ENCODE data around the gene CDK1. TPM values are rescaled to one million over a fixed set of nuclear protein-coding genes. Genes with fewer than 3 reads are reported as not detected.

Gene CDK1
- total and polyA plus RNA-seq, 9 donors = 0.91 to 5.0 (median 3.6) TPM

- WGBS, 3 donors = 82 to 90% (median 84%) methylated on average over 2 of the region's 2 CpGs
- Histone ChIP-seq H3K36me3 (no peaks in the 10 kb centered on the region), H3K4me3 (no peak overlapping the region), H3K9me3 (no peaks in the 10 kb centered on the region), H3K4me1 (ENCODE audit: insufficient read depth) (no peaks in the 10 kb centered on the region), H3K27me3 (no peaks in the 10 kb centered on the region), H3K27ac (no peak overlapping the region)
- no peak for TF ChIP-seq EP300 (IDR thresholded peaks at IDR 0.05)
- TF ChIP-seq POLR2A (IDR thresholded peaks at IDR 0.05) = no peak
- no peak for TF ChIP-seq CTCF (IDR thresholded peaks at IDR 0.05)
- no peak for DNase-seq
- intact Hi-C loops (cut with DNase I) = no loop called here
Measured at GRCh38 chr10:60747817-60748469, 30.3 kb upstream of the CDK1 start.

GRCh38 chr10:60753152-60753551, 25.1 kb upstream of the CDK1 start:
- TF ChIP-seq CTCF (IDR thresholded peaks at IDR 0.05) = no peak
- no peak for TF ChIP-seq POLR2A (IDR thresholded peaks at IDR 0.05)
- TF ChIP-seq EP300 (IDR thresholded peaks at IDR 0.05) = no peak
- no peaks in the 10 kb centered on the region for H3K9me3 ChIP-seq
- H3K27me3 ChIP-seq = no peaks in the 10 kb centered on the region
- no peaks in the 10 kb centered on the region for H3K4me1 ChIP-seq (ENCODE audit: insufficient read depth)
- DNase-seq = no peak
- no peaks in the 10 kb centered on the region for H3K36me3 ChIP-seq
- no peak overlapping the region for H3K4me3 ChIP-seq
- WGBS, 3 donors = 93 to 97% (median 96%) methylated on average over 1 of the region's 1 CpG
- intact Hi-C loops (cut with DNase I) = no loop called here
- no peak overlapping the region for H3K27ac ChIP-seq

GRCh38 chr10:60753817-60754216, 24.5 kb upstream of the CDK1 start:
- TF ChIP-seq EP300 (IDR thresholded peaks at IDR 0.05) = no peak
- TF ChIP-seq CTCF (IDR thresholded peaks at IDR 0.05) = no peak
- no peak for TF ChIP-seq POLR2A (IDR thresholded peaks at IDR 0.05)
- no peak for DNase-seq
- H3K36me3 ChIP-seq = no peaks in the 10 kb centered on the region
- no peaks in the 10 kb centered on the region for H3K27me3 ChIP-seq
- no peak overlapping the region for H3K27ac ChIP-seq
- H3K9me3 ChIP-seq = no peaks in the 10 kb centered on the region
- intact Hi-C loops (cut with DNase I) = no loop called here
- 89 to 93% (median 90%) methylated on average over 5 of the region's 5 CpGs for WGBS, 3 donors
- no peaks in the 10 kb centered on the region for H3K4me1 ChIP-seq (ENCODE audit: insufficient read depth)
- H3K4me3 ChIP-seq = no peak overlapping the region

- no peak for TF ChIP-seq EP300 (IDR thresholded peaks at IDR 0.05)
- TF ChIP-seq CTCF (IDR thresholded peaks at IDR 0.05) = no peak
- TF ChIP-seq POLR2A (IDR thresholded peaks at IDR 0.05) = no peak
- intact Hi-C loops (cut with DNase I) = no loop called here
- no peak overlapping the region for H3K27ac ChIP-seq
- 25 to 49% (median 47%) methylated on average over 3 of the region's 3 CpGs for WGBS, 3 donors
- no peak for DNase-seq
- no peak overlapping the region for H3K4me3 ChIP-seq
- H3K36me3 ChIP-seq = no peaks in the 10 kb centered on the region
- H3K9me3 ChIP-seq = no peaks in the 10 kb centered on the region
- no peaks in the 10 kb centered on the region for H3K27me3 ChIP-seq
- no peaks in the 10 kb centered on the region for H3K4me1 ChIP-seq (ENCODE audit: insufficient read depth)
Measured at GRCh38 chr10:60757420-60757895, 20.8 kb upstream of the CDK1 start.
